HG02870 (cell line): Measurements from ENCODE around the gene MMAA.

Experiments used
- ATAC-seq: cut with Tn5 transposase; IDR thresholded peaks from one replicate; pipeline ENCODE4 v1.9.1; 2021; ENCODE audit warnings: mild to moderate bottlenecking, moderate library complexity; ENCODE audit not compliant: unreplicated experiment

MMAA gene

GRCh38 chr4:145703850-145704497, 84.8 kb downstream of the MMAA start:
- ATAC-seq: no peak

DNA sequence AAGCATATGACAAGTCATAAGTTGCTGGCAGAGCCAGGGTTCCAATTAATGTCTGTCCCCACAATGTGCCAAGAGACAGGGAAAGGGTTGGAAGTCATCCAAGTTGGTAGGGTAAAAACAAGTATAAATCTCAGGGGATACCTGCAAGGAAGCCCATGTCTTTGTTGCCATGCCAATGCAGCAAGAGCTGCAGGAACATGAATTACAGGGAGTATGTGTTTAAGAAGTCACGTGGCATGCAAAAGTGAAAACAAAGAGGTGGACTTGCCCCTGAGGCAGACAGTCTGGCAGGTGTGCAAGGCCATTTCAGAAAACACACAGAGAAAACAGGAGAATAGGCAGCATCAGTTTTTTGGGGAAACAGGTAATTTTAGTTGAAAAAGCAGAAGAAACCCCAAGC, 90.2 kb downstream of the MMAA start:
- ATAC-seq: peak; percentile 22
